C4-2B (cell line): ENCODE results near the gene MAN1A1.

Experiments
- CTCF ChIP-seq: fragments of 450-650 bp; conservative IDR thresholded peaks from 2 replicates; pipeline ENCODE4 v1.5.1; 2017; ENCODE audit warnings: mild to moderate bottlenecking
- ZFX ChIP-seq: fragments of 450-650 bp; IDR thresholded peaks from 2 replicates; pipeline ENCODE4 v1.6.1; 2017

- TF ChIP-seq CTCF (no peak), ZFX (no peak)
These were observed 92.5 kb downstream of the MAN1A1 start for GRCh38 chr6:119256978-119257462.
